Heart right ventricle (tissue), 16 donors: Measurements from ENCODE around the gene YIPF4. TPM values are rescaled to one million over a fixed set of nuclear protein-coding genes. Genes with fewer than 3 reads are reported as not detected.
"Not testable (repeated sequence)": the region's sequence is repeated elsewhere in the genome, so short reads cannot be mapped to it uniquely, and the experiment has no call there.

Experiments used
- ATAC-seq, 8 donors: fragments of 200-7000 bp; cut with Tn5 transposase; one replicate each; pipeline ENCODE4 v1.9.1; 2020; ENCODE audit warnings: mild to moderate bottlenecking in 8 of 8, moderate library complexity in 8 of 8, moderate number of reproducible peaks in 1 of 8
- DNase-seq, 2 donors: peaks; one replicate each; pipeline ENCODE4 v3.0.0-alpha.2; 2020
- H3K27ac ChIP-seq, 10 donors: fragments of 200-600 bp; sonication (generic) in 2 of 10; one replicate each; pipeline versions ENCODE4 v1.5.0 to v1.8.0; 2020 to 2022; ENCODE audit warnings: mild to moderate bottlenecking in 3 of 10
- H3K27me3 ChIP-seq, 7 donors: fragments of 200-600 bp; one replicate each; pipeline ENCODE4 v1.8.0; 2021 to 2022; ENCODE audit warnings: mild to moderate bottlenecking in 2 of 7
- H3K36me3 ChIP-seq, 9 donors: fragments of 200-600 bp; sonication (generic) in 1 of 9; one replicate each; pipeline versions ENCODE4 v1.5.0 to v1.8.0; 2020 to 2022; ENCODE audit warnings: mild to moderate bottlenecking in 2 of 9
- H3K4me1 ChIP-seq, 9 donors: fragments of 200-600 bp; sonication (generic) in 1 of 9; one replicate each; pipeline versions ENCODE4 v1.5.0 to v1.8.0; 2020 to 2022; ENCODE audit warnings: mild to moderate bottlenecking in 4 of 9
- H3K4me3 ChIP-seq, 10 donors: fragments of 200-600 bp; sonication (generic) in 2 of 10; one replicate each; pipeline versions ENCODE4 v1.5.0 to v1.8.0; 2020 to 2022; ENCODE audit warnings: mild to moderate bottlenecking in 7 of 10, moderate library complexity in 2 of 10
- H3K9me3 ChIP-seq, 11 donors: fragments of 200-600 bp in 10 of 11; sonication (generic) in 2 of 11; one replicate each; pipeline versions ENCODE4 v1.5.0 to v1.8.0; 2013 to 2022; ENCODE audit warnings: mild to moderate bottlenecking in 2 of 11, control low read depth in 1 of 11, moderate library complexity in 1 of 11
- CTCF ChIP-seq, 9 donors: fragments of 200-600 bp; sonication (generic) in 2 of 9; IDR thresholded peaks; one replicate each; pipeline versions ENCODE4 v1.5.0 to v1.8.0; 2021 to 2022; ENCODE audit warnings: antibody characterized with exemption in 9 of 9, mild to moderate bottlenecking in 5 of 9, moderate library complexity in 1 of 9
- WGBS, 2 donors: extraction: QIAGEN DNeasy Blood & Tissue Kit; methylation state at CpG; one replicate each; pipeline ENCODE4 v1.1.7; 2013; ENCODE audit warnings: inconsistent platforms in 1 of 2; 5-methylcytosine and 5-hydroxymethylcytosine counted together
- intact Hi-C, 10 donors: fragments of 100-400 bp; cut with DNase I; formaldehyde crosslinking; loops; one replicate each; pipeline versions ENCODE4 v1.11.1 to v1.14.2; 2022
- polyA plus RNA-seq, 2 donors: library from polyadenylated mRNA; stranded (reverse); fragments of 200-250 nt; gene quantifications; one replicate each; pipeline ENCODE4 v1.2.3, GENCODE V29; 2013
- total RNA-seq, 10 donors: library from RNA; stranded (reverse); fragmentation: NEBNext Ultra II Directional in 3 of 10; extraction: Animal tissue kit (Norgen Biotek cat#: 25700) in 3 of 10; gene quantifications; one replicate each; pipeline versions ENCODE4 v1.2.1 to v1.2.4, GENCODE V29; 2021 to 2023
- donor health status: Arrhythmogenic right ventricular cardiomyopathy.
- donor health status: ischemic (EF 13 %, LVEDD 7.1; RV severe dilation, severe dysfunction).
- donor health status: healthy with polysubstance abuse.
- donor health status: DM: no; HTN: yes; CAD: no.
- donor health status: DM: no; HTN: no; CAD: no.
- donor health status: ischemic (EF 25% LVEDD 6.9; RV normal size, moderate dysfunction).
- donor health status: ischemic (EF 25% LVEDD 5.7; RV mildly dilated, moderate dysfunction).
- donor health status: healthy.
- donor health status: DM: yes; HTN: yes; CAD: no.
- donor health status: Ischemic cardiomyopathy.
- donor health status: ischemic (EF 35%, LVEDD 5.7; RV mildly dilated, moderate dysfunction).
- donor health status: nonischemic (EF 11% LVEDD 7.7; RV severe dilation, severe dysfunction).
- donor health status: DM: yes; HTN: yes; CAD: no.
- donor health status: PGD.
- donor health status: ischemic (EF 29% LVEDD 5.4; RV normal size, mild dysfunction).
- donor health status: nonischemic (EF 23%, LVEDD 6.1; RV moderate dilation, normal function).

The YIPF4 gene
- total and polyA plus RNA-seq, 12 donors: 15.1 to 94.3 (median 64.7) TPM

GRCh38 chr2:32271063-32271462 lies 6.6 kb upstream of the YIPF4 start:
- Histone ChIP-seq H3K4me3 (no peak overlapping the region), H3K9me3 (no peaks in the 10 kb centered on the region), H3K27me3 (peaks cover 0 to 7% (median 0%) of the 10 kb centered on the region in 7 donors), H3K27ac (no peak overlapping the region), H3K4me1 (peaks cover 0 to 17% (median 0%) of the 10 kb centered on the region in 9 donors), H3K36me3 (no peaks in the 10 kb centered on the region)
- intact Hi-C loops: no loop called here
- DNase-seq (no peak), ATAC-seq (no peak)
- WGBS, 2 donors: 71 to 80% methylated on average over 2 of the region's 2 CpGs
- no peak for TF ChIP-seq CTCF (IDR thresholded peaks at IDR 0.05)

GRCh38 chr2:32272279-32272678 lies 5.4 kb upstream of the YIPF4 start:
- no peak for TF ChIP-seq CTCF (IDR thresholded peaks at IDR 0.05)
- intact Hi-C loops: no loop called here

GRCh38 chr2:32274289-32274688 lies 3.4 kb upstream of the YIPF4 start:
- ATAC-seq: no peak
- intact Hi-C loops: no loop called here
- peaks cover 0 to 4% (median 0%) of the 10 kb centered on the region in 7 donors for H3K27me3 ChIP-seq
- no peak for DNase-seq
- no peak overlapping the region for H3K27ac ChIP-seq
- peaks cover 0 to 23% (median 9%) of the 10 kb centered on the region in 9 donors for H3K4me1 ChIP-seq
- WGBS, 2 donors: 86 to 94% methylated on average over 2 of the region's 2 CpGs
- no peaks in the 10 kb centered on the region for H3K9me3 ChIP-seq
- no peak for TF ChIP-seq CTCF (IDR thresholded peaks at IDR 0.05)
- no peak overlapping the region for H3K4me3 ChIP-seq
- no peaks in the 10 kb centered on the region for H3K36me3 ChIP-seq

More at GRCh38 chr2:32272279-32272678, 5.4 kb upstream of the YIPF4 start:
- Histone ChIP-seq H3K4me1 (peaks cover 0 to 20% (median 4%) of the 10 kb centered on the region in 9 donors), H3K9me3 (no peaks in the 10 kb centered on the region), H3K36me3 (no peaks in the 10 kb centered on the region), H3K27me3 (peaks cover 0 to 7% (median 0%) of the 10 kb centered on the region in 7 donors), H3K27ac (no peak overlapping the region), H3K4me3 (no peak overlapping the region)
- DNase-seq (no peak), ATAC-seq (no peak)
- WGBS, 2 donors: 51 to 56% methylated on average over 3 of the region's 3 CpGs

- 85 to 88% methylated on average over 7 of the region's 7 CpGs for WGBS, 2 donors
- not testable (repeated sequence) for H3K27ac ChIP-seq, H3K36me3 ChIP-seq, H3K4me3 ChIP-seq, H3K27me3 ChIP-seq, ATAC-seq, DNase-seq, H3K9me3 ChIP-seq
- peaks cover 0 to 29% (median 19%) of the 10 kb centered on the region in 9 donors for H3K4me1 ChIP-seq
- intact Hi-C loops: loop anchor here in 1 of 10 donors (5.0 kb wide), 2 partner anchors 108 to 213 kb away; partner anchors contain the start of genes SLC30A6 and SPAST
These were observed 1.9 kb upstream of the YIPF4 start for GRCh38 chr2:32275790-32276189.

- Histone ChIP-seq H3K4me3 (peak overlapping the region; percentile 70 to 99 (median 94)), H3K27ac (peak overlapping the region; percentile 67 to 95 (median 88)), H3K4me1 (peaks cover 0 to 44% (median 30%) of the 10 kb centered on the region in 9 donors), H3K9me3 (no peaks in the 10 kb centered on the region), H3K27me3 (no peaks in the 10 kb centered on the region), H3K36me3 (peaks cover 0 to 22% (median 5%) of the 10 kb centered on the region in 9 donors)
- DNase-seq (no peak), ATAC-seq (peak in 2 of 8 donors; percentile 2 to 20)
- TF ChIP-seq CTCF (IDR thresholded peaks at IDR 0.05): no peak
- 48 to 62% methylated on average over 5 of the region's 5 CpGs for WGBS, 2 donors
- intact Hi-C loops: loop anchor here in 1 of 10 donors (5.0 kb wide), 2 partner anchors 110 to 215 kb away; partner anchors contain the start of genes SLC30A6 and SPAST
These were observed 386 bp upstream of the YIPF4 start for GRCh38 chr2:32277363-32277673.
